PFSK-1 (cell line): ENCODE measurements around the gene ERBB3.
A peak's percentile ranks its signal among the peaks of the same experiment; 100 is the strongest.

Experiments
- FOXP2 ChIP-seq: optimal IDR thresholded peaks from 2 replicates; pipeline ENCODE3; 2011; ENCODE audit warnings: borderline replicate concordance, control low read depth, inconsistent platforms; ENCODE audit not compliant: insufficient read depth; ENCODE audit errors: extremely low read length, extremely low read depth
- POLR2AphosphoS5 ChIP-seq: IDR thresholded peaks from 2 replicates; pipeline ENCODE4 v1.6.1; 2012; ENCODE audit warnings: low read depth, mild to moderate bottlenecking, control low read depth, low read length, moderate library complexity
- TAF1 ChIP-seq: IDR thresholded peaks from 2 replicates; pipeline ENCODE4 v1.6.1; 2012; ENCODE audit warnings: low read length, control low read depth, borderline replicate concordance; ENCODE audit not compliant: insufficient read depth
- TF ChIP-seq, protein P1 (sequence below), 2 experiments: IDR thresholded peaks; 2 replicates each; pipeline versions ENCODE4 v1.6.1 to v1.8.0; 2011 to 2012; ENCODE audit warnings: low read depth in 2 of 2, low read length in 2 of 2, control low read depth in 1 of 2, inconsistent platforms in 1 of 2, mild to moderate bottlenecking in 1 of 2, moderate library complexity in 1 of 2; ENCODE audit not compliant: insufficient read depth in 1 of 2

- TF ChIP-seq POLR2AphosphoS5 = peak; percentile 25; the same call in 1 of the 2 replicates
- 0 out of 2 replicates have a peak, but pooled peaks have one; percentile 21 for TF ChIP-seq TAF1
- TF ChIP-seq, protein P1, sequence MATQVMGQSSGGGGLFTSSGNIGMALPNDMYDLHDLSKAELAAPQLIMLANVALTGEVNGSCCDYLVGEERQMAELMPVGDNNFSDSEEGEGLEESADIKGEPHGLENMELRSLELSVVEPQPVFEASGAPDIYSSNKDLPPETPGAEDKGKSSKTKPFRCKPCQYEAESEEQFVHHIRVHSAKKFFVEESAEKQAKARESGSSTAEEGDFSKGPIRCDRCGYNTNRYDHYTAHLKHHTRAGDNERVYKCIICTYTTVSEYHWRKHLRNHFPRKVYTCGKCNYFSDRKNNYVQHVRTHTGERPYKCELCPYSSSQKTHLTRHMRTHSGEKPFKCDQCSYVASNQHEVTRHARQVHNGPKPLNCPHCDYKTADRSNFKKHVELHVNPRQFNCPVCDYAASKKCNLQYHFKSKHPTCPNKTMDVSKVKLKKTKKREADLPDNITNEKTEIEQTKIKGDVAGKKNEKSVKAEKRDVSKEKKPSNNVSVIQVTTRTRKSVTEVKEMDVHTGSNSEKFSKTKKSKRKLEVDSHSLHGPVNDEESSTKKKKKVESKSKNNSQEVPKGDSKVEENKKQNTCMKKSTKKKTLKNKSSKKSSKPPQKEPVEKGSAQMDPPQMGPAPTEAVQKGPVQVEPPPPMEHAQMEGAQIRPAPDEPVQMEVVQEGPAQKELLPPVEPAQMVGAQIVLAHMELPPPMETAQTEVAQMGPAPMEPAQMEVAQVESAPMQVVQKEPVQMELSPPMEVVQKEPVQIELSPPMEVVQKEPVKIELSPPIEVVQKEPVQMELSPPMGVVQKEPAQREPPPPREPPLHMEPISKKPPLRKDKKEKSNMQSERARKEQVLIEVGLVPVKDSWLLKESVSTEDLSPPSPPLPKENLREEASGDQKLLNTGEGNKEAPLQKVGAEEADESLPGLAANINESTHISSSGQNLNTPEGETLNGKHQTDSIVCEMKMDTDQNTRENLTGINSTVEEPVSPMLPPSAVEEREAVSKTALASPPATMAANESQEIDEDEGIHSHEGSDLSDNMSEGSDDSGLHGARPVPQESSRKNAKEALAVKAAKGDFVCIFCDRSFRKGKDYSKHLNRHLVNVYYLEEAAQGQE (IDR thresholded peaks at IDR 0.05; ENCODE audit: insufficient read depth in 1 of 2, low read depth in 2 of 2, low read length in 2 of 2) = 0 out of 4 replicates have a peak, but pooled peaks of 1 of the 2 experiments have one; percentile 24
- TF ChIP-seq FOXP2 = no peak
Measured at GRCh38 chr12:56119361-56119796, 39.4 kb downstream of the ERBB3 start.
